Measurements from ENCODE around the gene CARMIL1. TPM values are rescaled to one million over a fixed set of nuclear protein-coding genes. Genes with fewer than 3 reads are reported as not detected.

Gene CARMIL1
- total RNA-seq, 2 experiments from 2014 or later: 6.0 to 6.8 TPM

DNA sequence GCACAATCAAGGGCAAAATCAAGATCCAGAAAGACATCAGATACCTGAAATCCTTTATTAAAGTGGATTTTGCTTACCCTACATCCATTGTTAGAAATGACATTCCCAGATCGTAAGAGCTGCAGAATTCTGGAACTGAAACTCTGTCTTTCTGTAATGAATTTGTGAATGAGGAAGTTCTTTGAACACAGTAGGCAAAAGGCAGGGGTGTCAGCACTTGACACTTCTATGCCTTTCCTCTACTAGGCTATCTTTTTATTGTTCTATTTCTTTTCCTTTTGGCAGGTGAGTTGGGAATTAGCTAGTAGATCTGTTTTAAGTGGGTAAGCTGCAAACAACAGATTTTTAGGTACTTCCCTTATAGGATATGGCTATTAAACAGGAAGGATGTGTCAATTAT, 126.3 kb downstream of the CARMIL1 start:
- Mint-ChIP-seq H3K27ac (no peak overlapping the region), H3K4me1 (peaks cover 27% of the 10 kb centered on the region), H3K36me3 (peaks cover 6% of the 10 kb centered on the region), H3K27me3 (no peaks in the 10 kb centered on the region), H3K9me3 (no peaks in the 10 kb centered on the region), H3K4me3 (no peak overlapping the region)
- DNase-seq (no peak), ATAC-seq (ENCODE audit: low read depth) (no peak)
- POLR2A ChIA-PET: interaction anchor here (0.8 to 4.0 kb wide), 7 partner anchors 35 to 616 kb away, joined by 3 to 29 read pairs (median 5); a partner anchor contains a TSS

DNA sequence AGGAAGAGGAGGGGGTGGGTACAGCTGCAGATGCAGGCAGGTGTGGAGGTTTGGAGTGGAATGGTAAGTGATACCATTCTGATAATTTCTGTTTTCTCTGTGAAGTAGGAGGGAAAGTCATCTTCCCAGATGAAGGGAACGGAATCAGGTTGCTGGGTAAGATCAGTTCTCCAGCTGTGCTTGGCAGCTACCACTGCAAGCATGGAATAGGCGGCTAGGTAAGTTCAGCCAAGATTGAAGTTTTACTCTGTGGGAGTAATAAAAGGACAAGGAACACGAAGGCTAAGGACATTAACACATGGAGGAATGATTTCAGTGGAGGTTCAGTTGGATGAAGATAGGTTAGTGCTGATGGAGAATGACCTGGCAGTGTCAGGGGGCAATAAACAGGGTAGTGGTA, 128.3 kb downstream of the CARMIL1 start:
- POLR2A ChIA-PET: no interaction called here
- no peak for ATAC-seq (ENCODE audit: low read depth)
- H3K9me3 Mint-ChIP-seq: no peaks in the 10 kb centered on the region
- peaks cover 34% of the 10 kb centered on the region for H3K4me1 Mint-ChIP-seq
- H3K4me3 Mint-ChIP-seq: no peak overlapping the region
- no peak for DNase-seq
- H3K27ac Mint-ChIP-seq: no peak overlapping the region
- peaks cover 6% of the 10 kb centered on the region for H3K36me3 Mint-ChIP-seq
- H3K27me3 Mint-ChIP-seq: no peaks in the 10 kb centered on the region

DNA sequence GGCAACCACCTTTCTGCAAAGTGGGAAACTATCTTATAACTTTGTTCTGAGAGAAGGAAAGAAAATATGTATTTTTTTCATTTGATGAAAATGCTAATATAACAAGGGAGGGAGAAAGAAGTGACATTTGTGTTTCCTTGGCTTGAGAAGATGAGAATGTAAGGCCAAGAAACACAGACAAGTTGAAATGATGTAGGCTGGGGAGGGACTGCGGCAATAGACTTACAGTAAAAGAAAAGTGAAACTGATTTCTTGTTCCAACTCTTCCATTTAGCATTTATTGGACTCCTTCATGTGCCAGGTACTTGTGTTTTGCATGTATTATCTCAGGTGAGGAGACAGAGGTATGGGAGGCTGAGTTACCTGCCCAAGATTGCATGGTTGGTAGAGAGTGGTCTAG, 130.9 kb downstream of the CARMIL1 start:
- peak overlapping the region; percentile 87 for H3K27ac Mint-ChIP-seq
- peaks cover 31% of the 10 kb centered on the region for H3K4me1 Mint-ChIP-seq
- POLR2A ChIA-PET: interaction anchor here (1.4 kb wide), 1 partner anchor 43 kb away, joined by 4 read pairs; no protein-coding TSS in a partner anchor
- DNase-seq: no peak
- no peaks in the 10 kb centered on the region for H3K9me3 Mint-ChIP-seq
- no peaks in the 10 kb centered on the region for H3K36me3 Mint-ChIP-seq
- H3K4me3 Mint-ChIP-seq: peak overlapping the region; percentile 79
- peak; percentile 48 for ATAC-seq (ENCODE audit: low read depth)
- H3K27me3 Mint-ChIP-seq: no peaks in the 10 kb centered on the region

DNA sequence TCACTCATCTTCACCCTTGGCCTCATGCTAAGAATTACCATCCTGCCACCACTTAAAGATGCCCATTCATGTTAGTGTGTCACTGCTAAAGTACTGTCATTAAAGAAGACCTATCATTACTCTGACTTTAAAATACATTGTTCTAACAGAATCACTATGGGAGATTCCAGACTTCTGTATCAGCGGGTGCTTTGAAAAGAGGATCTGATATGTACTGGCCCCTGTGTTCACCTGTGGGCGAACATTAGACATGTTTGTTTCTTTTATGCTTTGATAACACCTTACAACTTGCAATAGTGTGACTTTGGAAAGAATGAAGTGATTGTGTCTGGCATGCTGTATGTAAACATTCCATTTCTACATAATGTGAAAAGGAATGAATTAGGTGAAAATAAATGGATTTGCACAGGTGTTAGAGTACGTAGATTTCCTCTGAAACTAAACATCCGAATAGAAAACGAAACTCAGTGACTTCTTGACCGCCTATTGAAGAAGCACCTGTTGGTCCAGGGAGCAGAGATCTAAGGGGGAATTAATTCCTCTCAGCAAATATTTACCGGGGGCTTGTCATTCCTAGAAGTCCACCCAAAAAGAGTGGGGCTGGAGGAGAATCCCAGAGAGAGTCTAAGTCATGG, 132.3 kb downstream of the CARMIL1 start:
- no peak overlapping the region for H3K4me3 Mint-ChIP-seq
- no peaks in the 10 kb centered on the region for H3K36me3 Mint-ChIP-seq
- H3K9me3 Mint-ChIP-seq: no peaks in the 10 kb centered on the region
- H3K27ac Mint-ChIP-seq: no peak overlapping the region
- no peak for DNase-seq
- ATAC-seq (ENCODE audit: low read depth): no peak
- H3K4me1 Mint-ChIP-seq: peaks cover 31% of the 10 kb centered on the region
- POLR2A ChIA-PET: interaction anchor here (1.4 kb wide), 1 partner anchor 45 kb away, joined by 4 read pairs; no protein-coding TSS in a partner anchor
- no peaks in the 10 kb centered on the region for H3K27me3 Mint-ChIP-seq

DNA sequence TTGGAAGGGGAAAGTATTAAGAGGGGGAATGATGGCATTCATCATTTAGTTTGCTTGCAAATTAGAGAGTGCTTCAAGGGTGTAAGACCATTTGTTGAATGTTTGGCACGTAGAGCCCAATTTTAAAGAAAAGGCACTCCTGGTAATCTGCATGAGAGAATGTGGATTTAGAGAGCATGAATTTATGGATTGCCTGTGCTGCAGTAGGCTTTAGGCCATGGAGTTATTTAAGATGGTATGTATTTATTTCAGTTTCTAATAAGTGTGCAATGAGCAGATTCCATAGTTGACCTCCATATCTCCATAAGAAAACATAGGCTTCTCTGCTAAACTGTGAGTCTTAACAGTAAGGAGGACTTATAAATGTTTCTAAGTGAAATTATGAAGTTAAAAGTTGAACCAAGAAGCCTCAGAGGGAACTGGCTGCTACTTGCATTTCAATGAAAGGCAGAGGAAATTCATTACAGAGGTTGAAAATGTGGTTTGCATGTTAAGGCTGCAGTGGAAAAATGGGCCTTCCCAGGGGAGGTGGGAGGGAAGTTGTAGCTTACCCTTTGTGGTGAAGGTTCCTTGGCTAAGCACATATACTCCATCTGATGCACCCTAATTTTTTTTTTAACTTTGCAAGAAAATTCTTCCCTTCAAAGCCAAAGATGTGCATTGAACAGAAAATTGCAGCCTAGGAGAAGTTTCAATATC, 134.2 kb downstream of the CARMIL1 start:
- Mint-ChIP-seq H3K4me1 (peaks cover 31% of the 10 kb centered on the region), H3K27me3 (no peaks in the 10 kb centered on the region), H3K9me3 (peaks cover 2% of the 10 kb centered on the region), H3K27ac (no peak overlapping the region), H3K4me3 (peak overlapping the region; percentile 33), H3K36me3 (no peaks in the 10 kb centered on the region)
- DNase-seq: no peak
- ATAC-seq (ENCODE audit: low read depth): no peak
- POLR2A ChIA-PET: no interaction called here

DNA sequence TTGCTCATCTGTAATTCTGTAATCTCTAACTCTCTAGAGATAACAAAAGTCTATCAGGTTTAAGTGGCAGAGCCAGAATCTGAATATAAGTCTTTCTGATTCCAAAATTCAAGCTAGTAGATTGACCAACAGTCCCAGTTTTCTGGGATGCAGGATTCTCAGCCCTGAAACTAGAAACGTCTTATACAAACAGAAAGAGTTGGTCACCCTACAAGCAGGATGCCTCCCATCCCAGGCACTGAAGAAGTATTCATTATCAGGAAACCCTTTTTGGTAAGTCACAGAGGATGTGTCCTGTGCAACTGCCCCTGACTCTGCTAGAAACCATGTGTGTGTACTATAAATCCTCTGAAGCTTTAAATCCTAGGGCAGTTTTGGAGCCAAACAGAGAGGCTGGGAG, 135.0 kb downstream of the CARMIL1 start:
- H3K27ac Mint-ChIP-seq: no peak overlapping the region
- POLR2A ChIA-PET: no interaction called here
- H3K4me1 Mint-ChIP-seq: peaks cover 31% of the 10 kb centered on the region
- no peaks in the 10 kb centered on the region for H3K36me3 Mint-ChIP-seq
- DNase-seq: no peak
- peaks cover 2% of the 10 kb centered on the region for H3K9me3 Mint-ChIP-seq
- no peak overlapping the region for H3K4me3 Mint-ChIP-seq
- no peak for ATAC-seq (ENCODE audit: low read depth)
- no peaks in the 10 kb centered on the region for H3K27me3 Mint-ChIP-seq

DNA sequence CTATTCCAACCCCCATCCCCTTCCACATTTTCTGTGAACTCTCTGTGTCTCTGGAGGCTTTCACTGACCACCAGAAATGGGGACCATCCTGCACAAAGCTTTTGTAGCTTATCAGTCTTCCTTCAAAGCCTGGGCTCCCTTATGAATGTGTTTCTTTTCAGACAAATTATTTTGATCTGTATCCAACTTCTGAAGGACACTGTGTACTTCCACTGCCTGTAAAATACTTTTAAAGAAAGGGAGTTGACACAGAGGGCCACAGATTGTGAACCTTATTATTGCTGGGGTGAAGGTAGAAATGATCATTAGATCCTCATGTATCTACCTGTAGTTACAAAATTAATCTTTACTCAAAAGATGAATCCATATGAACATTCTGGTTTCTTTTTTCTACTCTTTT, 135.6 kb downstream of the CARMIL1 start:
- Mint-ChIP-seq H3K27me3 (no peaks in the 10 kb centered on the region), H3K4me3 (no peak overlapping the region), H3K27ac (no peak overlapping the region), H3K4me1 (peaks cover 30% of the 10 kb centered on the region), H3K36me3 (peaks cover 1% of the 10 kb centered on the region), H3K9me3 (peaks cover 2% of the 10 kb centered on the region)
- ATAC-seq (ENCODE audit: low read depth) (no peak), DNase-seq (no peak)
- POLR2A ChIA-PET: no interaction called here

DNA sequence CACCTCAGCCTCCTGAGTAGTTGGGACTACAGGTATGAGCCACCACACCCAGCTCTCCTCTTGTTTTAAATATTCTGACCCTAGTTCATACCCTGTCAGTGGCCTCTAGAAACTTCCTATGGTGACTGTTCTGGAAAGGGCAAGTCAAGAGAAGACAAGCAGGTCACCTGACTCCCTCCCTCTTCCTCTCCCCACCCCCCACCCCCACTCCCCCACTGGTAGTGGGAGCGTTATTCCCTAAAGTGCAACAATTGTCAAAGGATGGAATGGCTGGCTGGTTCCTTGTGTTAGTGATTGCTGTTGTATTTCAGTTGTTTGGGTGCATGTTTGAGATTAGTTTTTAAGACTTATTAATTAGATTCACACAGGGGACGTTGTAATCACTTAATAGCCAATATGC, 136.1 kb downstream of the CARMIL1 start:
- Mint-ChIP-seq H3K9me3 (peaks cover 5% of the 10 kb centered on the region), H3K27ac (no peak overlapping the region), H3K4me1 (peaks cover 24% of the 10 kb centered on the region), H3K36me3 (peaks cover 5% of the 10 kb centered on the region), H3K4me3 (no peak overlapping the region), H3K27me3 (no peaks in the 10 kb centered on the region)
- POLR2A ChIA-PET: no interaction called here
- ATAC-seq (ENCODE audit: low read depth): no peak
- DNase-seq: no peak

DNA sequence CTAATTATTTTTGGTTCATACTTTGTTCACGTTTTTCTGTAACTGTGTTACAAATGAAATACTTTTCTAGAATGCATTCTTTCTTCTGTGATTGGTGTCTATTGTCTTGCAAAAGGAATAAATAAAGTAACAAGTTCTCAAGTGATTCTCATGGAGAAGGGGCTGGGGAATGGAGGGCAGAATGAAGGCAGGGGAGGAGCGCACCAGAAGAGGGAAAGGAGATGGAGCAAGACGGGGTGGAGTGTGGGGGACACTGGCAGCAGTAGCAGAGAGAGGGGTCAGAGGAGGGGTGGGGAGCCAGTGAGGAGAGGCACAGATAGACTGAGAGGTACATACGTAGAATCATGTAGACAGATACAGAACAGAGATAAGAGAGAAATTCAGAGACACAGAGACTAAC, 136.5 kb downstream of the CARMIL1 start:
- H3K9me3 Mint-ChIP-seq: peaks cover 5% of the 10 kb centered on the region
- no peak for ATAC-seq (ENCODE audit: low read depth)
- peaks cover 6% of the 10 kb centered on the region for H3K36me3 Mint-ChIP-seq
- no peak overlapping the region for H3K4me3 Mint-ChIP-seq
- H3K27ac Mint-ChIP-seq: no peak overlapping the region
- POLR2A ChIA-PET: no interaction called here
- H3K27me3 Mint-ChIP-seq: no peaks in the 10 kb centered on the region
- DNase-seq: no peak
- peaks cover 23% of the 10 kb centered on the region for H3K4me1 Mint-ChIP-seq

DNA sequence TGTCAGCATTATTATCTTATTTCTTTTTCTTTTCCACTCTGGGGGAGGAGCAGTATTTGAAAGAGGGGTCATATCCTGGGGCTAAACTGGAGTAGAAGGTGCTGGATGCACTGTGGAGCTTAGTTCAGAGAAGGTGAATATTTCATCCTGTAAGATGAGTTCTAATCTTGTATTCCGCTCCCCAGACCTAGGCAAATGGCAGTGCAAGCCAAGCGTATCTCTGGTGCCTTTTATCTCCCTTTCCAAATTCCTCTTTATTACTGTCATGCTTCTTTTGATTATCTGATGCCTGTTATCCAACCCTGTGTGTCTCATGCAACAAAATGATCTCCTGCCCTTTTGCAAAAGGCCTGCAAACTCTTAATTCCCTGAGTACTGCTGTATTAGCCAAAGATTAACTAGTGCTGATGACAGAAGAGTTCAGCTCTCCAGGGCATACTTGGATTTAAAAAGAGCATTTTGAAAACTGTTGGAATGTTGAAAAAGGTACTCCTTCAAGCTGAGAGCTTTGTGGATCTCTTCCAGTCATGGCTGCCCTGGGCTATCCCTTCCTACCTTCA, 138.0 kb downstream of the CARMIL1 start:
- Mint-ChIP-seq H3K4me3 (no peak overlapping the region), H3K27ac (no peak overlapping the region), H3K4me1 (peaks cover 15% of the 10 kb centered on the region), H3K27me3 (no peaks in the 10 kb centered on the region), H3K36me3 (peaks cover 6% of the 10 kb centered on the region), H3K9me3 (peaks cover 5% of the 10 kb centered on the region)
- DNase-seq (no peak), ATAC-seq (ENCODE audit: low read depth) (no peak)
- POLR2A ChIA-PET: no interaction called here

DNA sequence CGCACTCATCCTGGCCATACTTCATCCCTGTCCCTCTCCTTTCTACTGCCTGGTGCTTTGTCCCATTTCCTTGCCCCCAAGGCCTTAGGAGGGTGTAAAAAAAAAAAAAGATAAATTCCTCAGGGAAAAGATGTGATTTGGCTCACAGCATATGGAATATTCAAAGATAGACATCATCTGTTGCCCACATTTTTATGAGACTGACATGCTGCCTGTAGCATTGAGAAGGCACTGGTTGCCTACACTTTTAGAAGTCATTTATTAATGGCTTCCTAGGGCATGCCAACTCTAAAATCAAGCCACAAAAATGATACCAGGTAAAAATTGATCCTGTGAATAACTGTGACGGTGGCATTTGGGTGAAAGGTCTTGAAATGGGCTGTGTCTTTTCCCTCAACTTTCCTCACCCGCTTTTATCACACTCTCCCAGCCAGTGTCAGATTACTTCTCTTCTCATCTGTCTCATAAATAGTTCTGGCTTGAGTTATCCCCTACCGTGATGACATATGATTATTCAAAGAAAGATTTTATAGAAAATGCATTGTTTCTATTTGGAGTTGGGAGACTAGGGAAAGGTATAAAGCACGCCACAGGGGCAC, 139.4 kb downstream of the CARMIL1 start:
- DNase-seq (no peak), ATAC-seq (ENCODE audit: low read depth) (no peak)
- H3K27me3 Mint-ChIP-seq: no peaks in the 10 kb centered on the region
- peaks cover 7% of the 10 kb centered on the region for H3K36me3 Mint-ChIP-seq
- H3K9me3 Mint-ChIP-seq: peaks cover 5% of the 10 kb centered on the region
- H3K4me3 Mint-ChIP-seq: no peak overlapping the region
- POLR2A ChIA-PET: no interaction called here
- H3K27ac Mint-ChIP-seq: no peak overlapping the region
- peaks cover 7% of the 10 kb centered on the region for H3K4me1 Mint-ChIP-seq

DNA sequence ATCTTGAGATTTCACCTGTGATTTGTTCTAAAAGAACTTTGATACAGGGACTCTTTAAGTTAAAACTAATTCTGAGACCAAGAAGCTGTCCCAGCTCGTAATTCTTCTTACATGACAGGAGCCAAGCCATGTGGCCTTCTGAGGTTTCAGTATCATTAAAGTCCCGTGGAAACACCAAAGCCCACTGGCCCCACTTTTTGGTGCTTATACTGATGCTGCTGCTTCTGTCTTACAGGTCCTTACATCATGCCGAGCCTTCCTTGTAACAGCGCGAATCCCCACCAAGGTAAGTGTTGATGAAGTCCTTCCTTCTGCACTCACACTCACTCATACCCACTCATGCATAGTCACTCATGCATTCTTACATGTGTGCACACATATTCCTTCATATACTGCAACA, 140.7 kb downstream of the CARMIL1 start:
- peaks cover 8% of the 10 kb centered on the region for H3K36me3 Mint-ChIP-seq
- POLR2A ChIA-PET: no interaction called here
- no peak for ATAC-seq (ENCODE audit: low read depth)
- peaks cover 5% of the 10 kb centered on the region for H3K9me3 Mint-ChIP-seq
- no peaks in the 10 kb centered on the region for H3K27me3 Mint-ChIP-seq
- no peak for DNase-seq
- H3K4me3 Mint-ChIP-seq: no peak overlapping the region
- H3K27ac Mint-ChIP-seq: no peak overlapping the region
- H3K4me1 Mint-ChIP-seq: no peaks in the 10 kb centered on the region

DNA sequence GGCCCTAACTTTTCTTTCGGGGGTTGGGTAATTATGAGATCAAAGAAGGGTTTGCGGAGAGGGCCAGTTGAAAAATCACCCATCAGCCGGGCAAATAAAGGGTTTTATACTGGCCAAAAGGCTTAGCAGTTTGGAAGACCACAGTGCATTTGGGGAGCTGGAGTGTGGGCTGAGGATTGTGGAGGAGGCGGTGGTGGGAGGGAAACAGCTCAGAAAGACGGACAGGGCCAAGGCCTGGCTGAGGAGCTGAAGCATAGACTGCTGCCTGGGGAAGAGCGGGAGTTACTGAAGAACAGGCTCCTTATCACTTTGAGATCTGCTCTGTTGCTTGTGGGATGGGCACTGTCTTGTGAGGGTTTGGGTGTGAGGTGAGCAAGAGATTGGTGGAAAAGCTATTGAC, 144.2 kb downstream of the CARMIL1 start:
- Mint-ChIP-seq H3K27ac (no peak overlapping the region), H3K9me3 (peaks cover 3% of the 10 kb centered on the region)
- POLR2A ChIA-PET: interaction anchor here (0.6 kb wide), 1 partner anchor 23 kb away, joined by 3 read pairs; no protein-coding TSS in a partner anchor

DNA sequence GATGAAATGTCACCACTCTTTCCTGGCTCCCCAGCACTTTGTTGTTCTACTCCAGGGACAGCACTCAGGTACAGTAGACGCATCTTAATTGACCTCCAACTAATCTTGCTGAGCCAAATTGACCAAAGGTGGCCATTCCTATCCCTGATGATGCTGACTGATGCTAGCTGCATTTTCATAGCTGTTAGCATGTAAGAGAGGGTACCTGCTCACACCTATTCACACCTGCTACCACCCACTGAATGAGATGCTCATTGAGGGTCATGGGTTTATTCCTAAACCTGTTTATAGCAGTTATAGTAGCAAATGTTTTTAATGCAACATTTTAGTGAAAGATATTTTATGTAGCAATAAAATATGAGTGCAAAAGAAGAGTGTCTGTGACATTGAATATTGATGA, 145.1 kb downstream of the CARMIL1 start:
- Mint-ChIP-seq H3K36me3 (peaks cover 9% of the 10 kb centered on the region), H3K9me3 (peaks cover 3% of the 10 kb centered on the region), H3K4me1 (no peaks in the 10 kb centered on the region), H3K27me3 (no peaks in the 10 kb centered on the region), H3K27ac (no peak overlapping the region), H3K4me3 (no peak overlapping the region)
- no peak for ATAC-seq (ENCODE audit: low read depth)
- DNase-seq: no peak
- POLR2A ChIA-PET: no interaction called here

More for the DNA sequence above, 144.2 kb downstream of the CARMIL1 start:
- no peaks in the 10 kb centered on the region for H3K4me1 Mint-ChIP-seq
- H3K36me3 Mint-ChIP-seq: peaks cover 9% of the 10 kb centered on the region
- DNase-seq (no peak), ATAC-seq (ENCODE audit: low read depth) (no peak)
- no peaks in the 10 kb centered on the region for H3K27me3 Mint-ChIP-seq
- no peak overlapping the region for H3K4me3 Mint-ChIP-seq
